HG03060 (cell line): ENCODE results near the gene PNPLA2.

Source experiments
- ATAC-seq: cut with Tn5 transposase; IDR thresholded peaks from one replicate; pipeline ENCODE4 v1.9.1; 2021; ENCODE audit warnings: low read depth, moderate number of reproducible peaks; ENCODE audit not compliant: unreplicated experiment

Gene PNPLA2

DNA sequence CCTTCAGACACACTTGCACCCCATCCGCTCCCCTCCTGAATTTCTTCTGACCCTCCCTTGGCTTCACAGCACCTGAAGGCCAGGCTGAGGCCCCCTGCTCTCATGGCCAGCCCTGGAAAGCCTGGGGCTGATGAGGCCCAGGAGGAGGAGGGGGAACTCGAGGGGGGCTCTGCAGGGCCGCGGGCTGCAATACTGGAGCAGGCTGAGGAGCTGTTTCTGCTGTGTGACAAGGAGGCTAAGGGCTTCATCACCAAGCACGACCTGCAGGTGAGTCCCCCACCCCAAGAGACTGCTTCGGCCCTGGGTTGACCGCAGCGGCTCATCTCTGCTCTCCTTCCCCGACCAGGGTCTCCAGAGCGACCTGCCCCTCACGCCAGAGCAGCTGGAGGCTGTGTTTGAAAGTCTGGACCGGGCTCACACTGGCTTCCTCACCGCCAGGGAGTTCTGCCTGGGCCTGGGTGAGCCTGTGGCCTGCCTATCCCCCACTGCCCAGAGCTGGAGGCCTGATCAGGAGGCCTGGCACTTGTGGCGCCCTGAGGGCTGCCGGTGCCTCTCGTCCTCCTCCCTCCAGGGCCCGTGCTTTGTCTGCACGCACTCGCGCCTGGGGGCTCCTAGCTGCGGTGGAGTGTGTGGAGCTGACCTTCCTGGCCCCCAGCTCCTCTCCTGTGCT, 9.9 kb downstream of the PNPLA2 start:
- ATAC-seq, result no peak

DNA sequence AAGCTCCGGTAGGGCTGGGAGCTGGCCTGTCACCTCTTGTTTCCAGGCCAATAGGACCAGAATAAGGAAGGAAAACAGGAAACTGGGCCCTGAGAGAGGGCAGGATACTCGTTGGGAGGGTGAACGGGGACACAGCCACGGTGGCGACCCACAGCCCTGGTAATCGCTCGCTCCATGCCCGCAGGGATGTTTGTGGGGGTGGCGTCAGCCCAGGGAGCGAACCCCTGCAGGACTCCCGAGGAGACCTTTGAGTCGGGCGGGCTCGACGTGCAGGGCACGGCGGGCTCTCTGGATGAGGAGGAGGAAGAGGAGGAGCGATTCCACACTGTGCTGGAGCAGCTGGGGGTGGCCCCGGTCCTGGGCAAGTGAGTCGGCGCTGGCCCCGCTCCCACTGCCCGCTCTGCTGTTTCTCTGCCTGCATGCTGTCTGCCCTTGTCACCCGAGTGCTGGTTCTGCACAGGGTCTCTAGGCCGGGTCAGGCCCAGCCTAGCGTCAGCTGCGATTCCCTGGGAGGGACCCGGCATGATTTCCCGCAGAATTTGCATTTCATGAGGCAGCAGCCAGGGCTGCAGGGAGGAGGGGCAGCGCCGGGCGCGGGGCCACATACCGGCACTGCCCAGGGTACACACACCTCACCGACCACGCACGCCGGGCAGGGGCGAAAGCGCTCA, 10.6 kb downstream of the PNPLA2 start:
- ATAC-seq, result no peak

DNA sequence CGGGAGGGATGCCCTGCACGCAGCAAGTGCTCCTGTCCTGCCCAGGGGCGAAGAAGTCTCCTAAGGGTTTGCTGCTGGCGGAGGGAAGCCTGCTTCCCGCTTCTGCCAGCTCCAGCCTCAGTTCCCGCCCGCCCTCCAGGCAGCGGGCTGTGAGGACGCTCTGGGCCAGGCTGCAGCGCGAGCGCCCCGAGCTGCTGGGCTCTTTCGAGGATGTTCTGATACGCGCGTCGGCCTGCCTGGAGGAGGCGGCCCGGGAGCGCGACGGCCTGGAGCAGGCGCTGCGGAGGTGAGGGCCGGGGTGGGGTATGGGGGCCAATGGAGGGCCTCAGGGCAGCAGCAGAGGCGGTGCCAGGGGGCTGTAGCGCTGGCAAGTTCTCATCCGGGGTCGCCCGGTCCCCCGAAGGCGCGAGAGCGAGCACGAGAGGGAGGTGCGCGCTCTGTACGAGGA, 11.2 kb downstream of the PNPLA2 start:
- ATAC-seq, result no peak

DNA sequence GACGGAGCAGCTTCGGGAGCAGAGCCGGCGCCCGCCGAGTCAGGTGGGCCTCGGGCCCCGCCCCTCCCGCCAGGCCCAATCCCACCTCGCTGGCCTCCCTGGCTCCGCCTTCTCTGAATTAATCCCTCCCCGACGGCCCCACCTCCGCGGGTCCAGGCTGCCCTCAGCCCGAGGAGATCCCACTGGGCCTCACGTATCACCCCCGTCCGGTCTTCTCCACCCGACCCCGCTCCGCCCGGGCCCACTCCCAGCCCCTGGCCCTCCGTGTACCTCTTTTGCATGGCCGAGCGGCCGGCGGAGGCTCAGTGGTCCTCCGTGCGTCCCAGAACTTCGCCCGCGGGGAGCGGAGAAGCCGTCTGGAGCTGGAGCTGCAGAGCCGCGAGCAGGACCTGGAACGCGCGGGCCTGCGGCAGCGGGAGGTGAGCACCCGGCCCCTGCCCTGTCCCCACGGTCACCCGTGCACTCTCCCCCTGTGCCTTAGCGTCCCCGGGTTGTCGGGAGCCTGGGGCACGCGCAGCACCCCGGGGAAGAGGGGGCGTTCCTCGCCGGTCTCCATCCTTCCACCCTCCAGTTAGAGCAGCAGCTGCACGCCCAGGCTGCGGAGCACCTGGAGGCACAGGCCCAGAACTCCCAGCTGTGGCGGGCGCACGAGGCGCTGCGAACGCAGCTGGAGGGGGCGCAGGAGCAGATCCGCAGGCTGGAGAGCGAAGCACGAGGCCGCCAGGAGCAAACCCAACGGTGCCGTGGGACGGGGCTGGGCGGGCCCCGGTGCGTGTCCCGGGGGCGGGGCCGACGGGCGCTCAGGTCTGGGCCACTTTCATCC, 11.8 kb downstream of the PNPLA2 start:
- ATAC-seq, result no peak

DNA sequence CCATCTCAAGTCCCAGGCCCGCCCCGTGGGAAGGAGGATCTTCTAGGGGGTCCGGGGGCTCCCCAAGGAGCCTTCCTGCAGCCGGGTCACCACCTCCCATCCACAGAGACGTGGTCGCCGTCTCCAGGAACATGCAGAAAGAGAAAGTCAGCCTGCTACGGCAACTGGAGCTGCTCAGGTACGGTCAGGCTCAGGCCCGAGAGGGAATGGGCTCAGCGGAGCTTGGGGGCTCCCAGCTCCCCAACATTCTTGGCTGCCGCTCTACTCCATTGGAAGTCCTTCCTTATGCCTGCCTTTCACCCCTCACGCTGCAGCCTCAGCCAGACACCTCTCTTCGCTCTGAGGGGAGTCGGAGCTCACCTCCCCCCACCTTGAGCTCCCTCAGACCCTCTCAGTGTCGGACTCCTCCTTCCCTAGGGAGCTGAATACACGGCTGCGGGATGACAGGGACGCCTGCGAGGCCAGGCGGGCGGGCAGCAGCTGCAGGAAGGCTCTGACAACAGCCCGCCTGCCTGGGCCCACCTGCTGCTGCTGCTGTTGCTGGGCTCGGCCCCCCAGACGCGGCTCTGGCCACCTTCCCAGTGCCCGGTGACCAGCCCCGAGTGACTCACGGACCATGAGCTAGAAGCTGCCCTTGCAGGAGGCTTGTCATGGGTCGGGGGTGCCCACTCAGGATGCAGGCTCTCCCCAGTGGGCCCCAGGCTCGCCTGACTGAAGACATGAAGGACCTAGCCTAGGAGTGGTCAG, 12.6 kb downstream of the PNPLA2 start:
- ATAC-seq, result no peak

DNA sequence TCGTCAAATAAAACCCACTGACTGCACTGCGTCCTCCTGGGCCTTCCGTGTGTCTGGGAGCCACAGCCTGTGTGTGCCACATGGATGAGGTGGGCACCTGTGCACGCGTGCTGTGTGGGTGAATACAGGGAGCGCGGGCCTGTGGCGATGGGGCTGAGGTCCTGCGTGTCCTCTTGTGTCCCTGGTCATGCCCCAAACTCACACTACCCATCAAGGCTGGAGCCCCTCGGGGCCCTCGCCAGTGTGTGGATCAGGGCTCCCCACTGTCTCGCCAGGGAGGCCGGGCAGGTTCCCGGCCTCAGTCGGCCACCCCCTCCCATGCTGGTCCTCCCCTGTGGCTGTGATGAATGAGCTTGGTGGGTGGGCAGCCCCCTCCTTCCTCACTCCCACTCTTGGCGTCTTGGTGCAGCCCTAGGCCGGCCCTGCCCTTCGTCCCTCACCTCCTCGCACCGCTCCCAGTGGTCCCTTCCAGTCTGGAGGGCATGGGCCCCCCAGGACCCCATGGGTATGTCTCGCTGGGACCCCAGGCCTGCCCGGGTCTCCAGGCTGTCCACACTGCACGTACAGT, 13.3 kb downstream of the PNPLA2 start:
- no peak for ATAC-seq

DNA sequence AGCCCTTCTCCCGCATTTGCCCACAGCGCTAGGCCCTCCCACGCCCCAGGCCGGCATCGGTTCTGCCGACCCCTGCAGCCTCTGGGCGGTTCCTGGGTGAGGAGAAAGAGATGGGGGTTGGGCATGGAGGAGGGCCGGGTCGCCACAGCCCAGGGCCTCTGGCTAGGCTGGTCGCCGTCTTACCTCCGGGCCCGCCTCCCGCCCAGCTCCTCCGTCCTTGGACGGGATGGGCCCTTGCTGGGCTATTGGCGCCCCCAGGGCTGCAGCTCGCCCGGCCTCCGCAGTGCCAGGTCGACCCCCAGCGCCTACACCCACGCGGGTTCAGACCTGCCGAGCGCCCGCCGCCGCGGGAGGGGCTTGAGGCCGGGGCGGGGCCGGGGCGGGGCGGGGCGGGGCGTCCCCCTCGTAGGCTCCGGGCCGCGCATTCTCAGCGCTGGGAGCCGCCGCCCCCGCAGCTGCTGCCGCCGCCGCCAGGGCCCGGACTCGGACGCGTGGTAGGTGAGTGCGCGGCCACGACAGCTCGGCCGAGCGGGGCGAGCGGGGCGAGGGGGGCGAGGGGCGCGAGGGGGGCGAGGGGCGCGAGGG, 13.9 kb downstream of the PNPLA2 start, which contains the start of gene CD151:
CD151 (plus strand) TSS at position 424 of the 585 bp plus-strand sequence. CDS start 3,118 bp downstream, outside the sequence.
- no peak for ATAC-seq

DNA sequence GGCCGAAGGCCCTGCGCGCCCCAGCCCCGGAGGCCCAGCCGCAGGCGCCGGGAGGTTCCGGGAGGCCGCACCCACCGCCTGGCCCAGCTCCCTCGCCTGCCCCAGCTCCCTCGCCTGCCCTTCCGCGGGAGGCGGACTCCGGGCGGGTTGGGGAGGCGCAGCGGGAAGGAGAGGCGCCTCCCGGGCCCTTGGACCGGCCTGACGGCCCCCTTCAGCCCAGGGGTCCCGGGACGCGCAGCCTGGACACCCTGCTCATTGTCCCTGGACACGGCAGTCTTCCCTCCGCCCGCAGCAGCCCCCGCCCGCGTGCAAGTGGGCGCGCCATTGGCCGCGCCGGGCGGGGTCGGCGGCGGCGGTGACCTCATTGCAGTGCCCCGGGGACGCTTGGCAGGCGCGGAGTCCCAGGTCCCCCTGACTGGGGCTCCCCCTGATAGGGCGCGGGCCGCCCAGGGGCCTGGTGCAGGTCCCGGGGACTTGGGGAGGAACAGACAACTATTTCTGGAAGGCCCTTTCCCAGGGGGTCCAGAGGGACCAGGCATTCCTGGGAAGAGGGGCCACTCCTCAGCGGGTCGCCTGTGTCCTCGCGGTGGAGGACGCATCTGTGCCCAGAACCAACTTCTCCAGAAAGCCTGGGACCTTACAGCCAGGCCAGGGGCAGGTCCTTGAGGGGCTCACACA, 14.5 kb downstream of the PNPLA2 start:
- ATAC-seq, result no peak

DNA sequence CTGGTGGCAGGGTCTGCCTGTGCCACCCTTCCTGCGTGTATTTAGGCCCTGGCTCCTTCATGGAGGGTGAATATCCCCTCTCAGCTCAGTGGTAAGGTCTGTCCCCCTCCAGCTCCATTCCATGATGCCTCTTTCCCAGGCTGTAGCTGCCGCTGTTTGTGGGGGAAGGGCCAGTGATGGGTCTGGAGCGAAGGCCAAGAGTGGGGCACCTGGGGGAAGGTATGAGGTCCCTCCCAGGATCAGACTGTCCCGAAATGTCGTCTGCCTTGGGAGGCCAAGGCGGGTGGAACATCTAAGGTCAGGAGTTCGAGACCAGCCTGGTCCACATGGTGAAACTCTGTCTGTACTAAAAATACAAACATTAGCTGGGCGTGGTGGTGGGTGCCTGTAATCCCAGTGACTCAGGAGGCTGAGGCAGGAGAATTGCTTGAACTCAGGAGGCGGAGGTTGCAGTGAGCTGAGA, 15.2 kb downstream of the PNPLA2 start:
- ATAC-seq, result no peak

DNA sequence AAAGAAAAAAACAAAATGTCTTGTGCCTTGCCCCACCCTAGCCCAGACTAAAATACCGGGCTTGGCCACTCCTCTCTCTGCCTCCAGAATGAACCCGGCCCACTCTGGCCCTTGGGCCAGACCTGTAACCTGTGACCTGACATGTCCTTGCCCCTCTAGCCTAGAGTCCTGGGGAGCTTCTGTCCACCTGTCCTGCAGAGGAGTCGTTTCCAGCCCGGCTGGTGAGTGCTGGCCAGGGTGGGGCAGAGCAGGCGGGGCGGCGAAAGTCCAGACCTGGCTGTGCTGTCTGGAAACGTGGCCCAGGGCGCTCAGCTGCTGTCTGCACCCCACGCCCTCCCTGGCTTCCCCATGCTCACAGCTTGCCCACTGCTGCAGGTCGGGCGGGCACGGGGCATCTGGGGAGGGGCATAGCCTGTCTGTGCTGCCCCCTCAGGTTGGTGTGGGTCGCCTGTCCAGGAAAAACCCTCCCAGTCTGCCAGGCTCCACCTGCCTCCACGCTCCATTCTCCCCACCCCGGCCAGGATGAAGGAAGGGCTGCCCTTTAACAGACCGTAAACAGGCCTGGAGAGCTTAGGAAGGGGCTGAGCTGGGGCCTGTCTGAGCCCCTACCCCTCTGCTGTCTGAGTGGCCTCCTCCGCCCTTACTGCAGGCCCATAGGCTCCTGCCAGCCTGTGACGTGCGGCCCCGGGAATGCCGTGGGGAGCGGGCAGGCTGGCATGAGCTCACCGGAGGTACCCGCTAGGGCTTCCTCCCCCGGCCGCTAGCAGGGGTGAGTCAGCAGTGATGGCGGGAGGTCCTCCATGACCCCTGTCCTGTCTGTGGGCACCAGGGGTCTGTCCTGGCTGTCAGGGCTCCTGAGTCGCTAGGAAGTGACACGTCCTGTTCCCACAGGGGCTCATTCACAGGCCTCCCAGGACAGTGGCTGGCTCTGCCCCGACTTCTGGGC, 15.9 kb downstream of the PNPLA2 start:
- no peak for ATAC-seq

DNA sequence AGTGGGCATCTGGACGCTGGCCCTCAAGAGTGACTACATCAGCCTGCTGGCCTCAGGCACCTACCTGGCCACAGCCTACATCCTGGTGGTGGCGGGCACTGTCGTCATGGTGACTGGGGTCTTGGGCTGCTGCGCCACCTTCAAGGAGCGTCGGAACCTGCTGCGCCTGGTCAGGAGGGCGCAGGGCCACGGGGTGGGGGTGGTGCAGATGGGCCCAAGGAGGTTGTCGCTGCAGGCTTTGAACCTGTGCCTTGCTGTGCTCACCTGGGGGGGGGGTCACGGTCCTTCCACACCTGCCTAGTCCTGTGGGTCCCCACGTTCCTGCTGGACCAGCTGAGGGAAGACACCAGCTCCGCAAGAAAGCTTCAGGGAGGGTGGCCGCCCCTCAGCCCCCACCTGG, 17.6 kb downstream of the PNPLA2 start:
- ATAC-seq, result no peak

DNA sequence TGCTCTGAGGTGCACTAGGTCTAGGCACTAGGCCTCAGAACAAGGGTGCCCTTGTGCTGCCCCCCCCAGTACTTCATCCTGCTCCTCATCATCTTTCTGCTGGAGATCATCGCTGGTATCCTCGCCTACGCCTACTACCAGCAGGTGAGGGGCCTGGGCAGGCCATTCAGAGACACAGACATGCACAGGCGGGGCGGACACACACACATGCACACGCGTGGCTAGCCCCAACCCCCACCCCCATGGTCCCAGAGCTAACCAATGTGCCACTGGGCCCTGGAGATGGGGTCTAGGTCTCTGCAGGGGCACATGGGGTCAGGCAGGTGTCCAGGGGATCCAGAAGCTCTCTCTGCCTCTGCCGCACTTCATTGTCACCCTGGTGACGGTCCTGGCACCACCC, 18.0 kb downstream of the PNPLA2 start:
- ATAC-seq, result no peak

DNA sequence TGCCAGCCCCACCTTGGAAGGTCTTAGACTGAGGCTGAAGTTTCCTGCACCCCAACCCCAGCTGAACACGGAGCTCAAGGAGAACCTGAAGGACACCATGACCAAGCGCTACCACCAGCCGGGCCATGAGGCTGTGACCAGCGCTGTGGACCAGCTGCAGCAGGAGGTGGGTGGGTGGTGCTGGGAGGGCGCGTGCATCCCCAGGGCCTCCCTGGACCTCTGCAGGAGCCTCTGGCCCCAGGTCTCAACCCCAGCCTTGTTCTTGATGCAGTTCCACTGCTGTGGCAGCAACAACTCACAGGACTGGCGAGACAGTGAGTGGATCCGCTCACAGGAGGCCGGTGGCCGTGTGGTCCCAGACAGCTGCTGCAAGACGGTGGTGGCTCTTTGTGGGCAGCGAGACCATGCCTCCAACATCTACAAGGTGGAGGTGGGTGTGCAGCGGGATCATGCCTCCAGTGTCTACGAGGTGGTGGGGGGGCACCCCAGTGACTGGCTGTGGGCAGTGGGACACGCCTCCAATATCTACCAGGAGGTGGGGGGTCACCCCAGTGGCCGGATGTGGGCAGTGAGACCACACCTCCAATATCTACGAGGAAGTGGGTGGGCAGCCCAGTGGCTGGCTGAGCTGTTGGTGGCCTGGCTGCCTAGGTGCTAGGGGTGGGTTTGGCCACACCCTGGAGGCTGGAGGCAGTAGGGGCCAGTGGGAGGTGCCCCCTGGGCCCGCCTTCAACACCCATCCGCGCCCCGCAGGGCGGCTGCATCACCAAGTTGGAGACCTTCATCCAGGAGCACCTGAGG, 18.7 kb downstream of the PNPLA2 start:
- no peak for ATAC-seq

DNA sequence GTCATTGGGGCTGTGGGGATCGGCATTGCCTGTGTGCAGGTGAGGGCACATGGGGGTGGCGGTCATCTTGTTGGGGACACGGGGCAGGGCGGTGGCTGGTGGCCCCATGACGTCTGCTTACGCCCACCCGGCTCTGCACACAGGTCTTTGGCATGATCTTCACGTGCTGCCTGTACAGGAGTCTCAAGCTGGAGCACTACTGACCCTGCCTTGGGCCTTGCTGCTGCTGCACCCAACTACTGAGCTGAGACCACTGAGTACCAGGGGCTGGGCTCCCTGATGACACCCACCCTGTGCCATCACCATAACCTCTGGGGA, 19.2 kb downstream of the PNPLA2 start:
- no peak for ATAC-seq

DNA sequence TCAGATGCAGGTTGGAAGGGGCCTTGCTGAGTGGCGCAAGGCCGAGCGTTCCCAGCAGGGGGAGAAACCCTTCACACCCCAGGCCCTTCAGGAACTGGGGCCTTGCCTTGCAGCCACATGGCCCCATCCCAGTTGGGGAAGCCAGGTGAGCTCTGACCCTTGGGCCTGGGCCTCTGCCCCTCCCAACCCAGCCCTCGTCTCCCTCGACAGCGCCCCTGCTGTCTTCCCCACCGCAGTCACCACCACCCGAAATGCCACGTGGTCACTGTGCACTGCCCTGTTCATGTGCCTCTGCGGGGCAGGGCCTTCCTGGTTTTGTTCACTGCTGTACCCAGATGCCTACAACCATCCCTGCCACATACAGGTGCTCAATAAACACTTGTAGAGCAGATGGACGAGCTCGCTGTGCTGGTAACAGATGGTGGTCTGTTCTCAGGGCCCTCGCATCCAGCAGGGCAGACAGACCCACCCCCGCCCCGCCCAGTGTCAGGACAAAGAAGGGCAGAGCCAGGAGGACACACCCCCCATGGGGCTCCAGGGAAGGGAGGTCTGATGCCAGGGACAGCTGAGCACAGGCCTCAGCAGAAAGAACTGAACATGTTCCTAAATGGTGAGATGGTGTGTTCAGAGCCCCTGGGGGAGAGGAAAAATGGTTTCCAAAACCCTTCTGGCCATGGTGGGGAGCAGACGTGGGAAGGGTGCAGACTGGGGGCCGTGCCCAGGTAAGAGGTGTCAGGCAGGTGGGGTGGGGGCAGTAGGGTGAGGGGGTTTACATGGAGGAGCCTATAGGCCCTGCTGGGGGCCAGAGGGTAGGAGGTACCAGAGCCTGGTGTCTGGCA, 19.9 kb downstream of the PNPLA2 start:
- no peak for ATAC-seq

DNA sequence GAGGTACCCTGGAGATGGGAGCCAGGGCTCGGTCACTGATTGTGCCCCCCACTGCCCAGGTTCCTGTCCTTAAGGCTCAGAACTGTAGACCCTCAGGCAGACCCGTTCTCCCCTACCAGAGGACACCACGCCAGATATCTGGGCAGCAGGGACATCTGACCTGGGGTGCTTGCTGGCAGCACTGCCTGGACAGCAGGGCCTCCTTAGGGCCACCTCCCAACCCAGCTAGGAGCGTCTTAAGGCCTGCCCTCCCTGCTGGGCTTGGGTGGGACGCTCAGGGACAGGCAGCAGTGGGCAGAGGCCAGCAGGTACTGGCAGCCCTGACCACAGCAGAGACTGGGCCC, 20.5 kb downstream of the PNPLA2 start:
- no peak for ATAC-seq
